Measurements from ENCODE around the gene SMYD3.

The SMYD3 gene

DNA sequence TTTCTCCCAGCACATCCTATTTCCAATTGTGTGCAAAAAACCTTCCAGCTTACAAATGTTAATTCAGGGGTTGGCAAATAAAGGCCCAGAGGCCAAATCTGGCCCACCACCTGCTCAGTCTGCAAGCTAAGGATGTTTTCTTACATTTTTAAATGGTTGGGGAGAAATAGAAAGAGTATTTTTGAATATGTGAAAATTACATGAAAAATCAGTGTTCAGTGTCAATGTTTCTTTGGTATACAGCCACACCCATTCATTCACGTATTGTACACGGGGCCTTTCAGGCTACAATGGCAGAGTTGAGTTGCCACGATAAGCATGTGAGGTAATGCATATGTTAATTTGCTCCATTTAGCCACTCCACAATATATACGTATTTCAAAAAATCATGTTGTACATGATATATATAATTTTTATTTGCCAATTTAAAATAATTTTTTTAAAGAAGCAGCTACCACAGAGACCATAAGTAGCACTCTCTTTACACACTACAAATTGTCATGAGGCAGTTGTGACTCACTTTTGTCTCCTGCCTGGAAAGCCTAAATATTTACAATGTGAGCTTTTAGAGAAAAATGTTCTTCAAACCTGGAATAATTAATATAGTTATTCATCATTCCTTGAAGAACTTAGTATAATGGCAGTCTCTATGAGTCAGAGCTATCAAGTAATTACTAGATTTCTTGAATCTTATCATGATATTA, 189.6 kb downstream of the SMYD3 start:
- Mint-ChIP-seq H3K4me1 (ENCODE audit: low read depth) (peaks cover 4% of the 10 kb centered on the region), H3K4me3 (no peak overlapping the region), H3K36me3 (peaks cover 16% of the 10 kb centered on the region), H3K27ac (no peak overlapping the region), H3K9me3 (ENCODE audit: low read depth) (no peaks in the 10 kb centered on the region), H3K27me3 (no peaks in the 10 kb centered on the region)

DNA sequence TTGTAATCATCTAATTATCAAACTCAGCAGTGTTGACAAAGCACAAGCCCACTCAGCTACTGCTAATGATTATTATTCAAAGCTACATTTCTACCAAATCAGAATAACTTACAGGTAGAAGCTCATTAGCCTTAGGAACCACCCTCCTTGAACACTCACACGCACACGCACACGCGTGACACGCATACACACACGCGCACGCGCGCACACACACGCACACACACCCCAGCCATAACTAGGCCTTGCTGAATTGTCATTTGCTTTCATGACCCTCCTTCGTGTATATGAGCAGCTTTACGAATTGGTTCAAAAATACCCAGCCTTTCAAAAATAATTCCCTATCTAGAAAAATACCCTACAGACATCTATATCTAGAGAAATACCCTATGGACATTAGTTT, 195.6 kb downstream of the SMYD3 start:
- Mint-ChIP-seq H3K36me3 (peaks cover 28% of the 10 kb centered on the region), H3K27me3 (no peaks in the 10 kb centered on the region), H3K9me3 (ENCODE audit: low read depth) (no peaks in the 10 kb centered on the region), H3K27ac (no peak overlapping the region), H3K4me3 (no peak overlapping the region), H3K4me1 (ENCODE audit: low read depth) (no peaks in the 10 kb centered on the region)

DNA sequence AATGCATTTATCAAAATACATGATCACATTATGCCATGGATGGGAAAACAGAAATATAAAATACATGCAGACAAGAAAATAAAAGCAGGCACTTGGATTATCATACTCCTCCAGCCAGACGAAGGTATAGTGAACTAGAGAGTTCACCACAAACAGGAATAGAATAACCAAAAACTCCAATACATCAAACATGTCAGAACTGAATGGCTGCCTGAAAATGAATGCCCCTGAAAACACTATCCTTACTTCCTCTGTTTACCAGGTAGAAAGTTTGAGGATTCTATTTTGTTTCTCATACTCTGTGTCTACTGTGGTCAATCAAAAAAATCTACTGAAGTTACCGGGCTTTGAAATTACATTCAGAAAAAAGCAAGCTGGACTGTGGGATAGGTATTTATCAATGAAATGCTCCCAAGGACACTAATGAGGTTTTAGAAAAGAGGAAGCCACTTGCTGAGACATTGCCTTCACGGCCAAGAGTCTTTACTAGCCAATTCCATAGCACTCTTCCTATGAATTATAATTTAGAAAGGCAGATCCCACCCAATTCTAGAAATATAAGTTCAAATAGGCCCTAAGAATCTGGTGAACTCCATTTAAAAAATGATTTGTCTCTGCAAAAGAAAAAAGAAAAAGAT, 197.7 kb downstream of the SMYD3 start:
- no peak overlapping the region for H3K27ac Mint-ChIP-seq
- no peaks in the 10 kb centered on the region for H3K27me3 Mint-ChIP-seq
- H3K4me1 Mint-ChIP-seq (ENCODE audit: low read depth) = no peaks in the 10 kb centered on the region
- H3K9me3 Mint-ChIP-seq (ENCODE audit: low read depth) = no peaks in the 10 kb centered on the region
- no peak overlapping the region for H3K4me3 Mint-ChIP-seq
- H3K36me3 Mint-ChIP-seq = peaks cover 24% of the 10 kb centered on the region

DNA sequence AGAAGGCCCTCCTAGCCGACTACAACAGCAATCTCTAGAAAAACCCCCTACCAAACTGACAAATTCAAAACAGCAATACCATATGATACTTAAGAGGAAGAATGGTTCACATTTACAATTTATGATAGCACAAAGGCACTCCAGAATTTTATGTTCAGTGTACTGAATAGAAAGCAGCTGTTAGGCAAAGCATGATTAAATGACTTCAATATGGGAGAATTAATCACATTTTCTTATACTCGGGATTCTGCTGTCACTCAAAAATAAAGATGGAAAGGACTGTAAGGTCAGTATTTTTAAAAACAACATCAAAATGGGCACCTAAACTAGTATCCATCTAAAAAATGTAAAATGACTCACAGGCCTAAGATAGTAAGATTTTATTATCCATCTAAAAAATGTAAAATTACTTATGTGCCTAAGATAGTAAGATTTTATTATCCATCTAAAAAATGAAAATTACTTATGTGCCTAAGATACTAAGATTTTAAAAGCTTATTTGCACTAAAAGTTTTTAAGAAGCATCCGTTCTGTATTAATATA, 198.5 kb downstream of the SMYD3 start:
- Mint-ChIP-seq H3K27ac (no peak overlapping the region), H3K36me3 (peaks cover 22% of the 10 kb centered on the region), H3K27me3 (no peaks in the 10 kb centered on the region), H3K4me1 (ENCODE audit: low read depth) (no peaks in the 10 kb centered on the region), H3K4me3 (no peak overlapping the region), H3K9me3 (ENCODE audit: low read depth) (no peaks in the 10 kb centered on the region)

DNA sequence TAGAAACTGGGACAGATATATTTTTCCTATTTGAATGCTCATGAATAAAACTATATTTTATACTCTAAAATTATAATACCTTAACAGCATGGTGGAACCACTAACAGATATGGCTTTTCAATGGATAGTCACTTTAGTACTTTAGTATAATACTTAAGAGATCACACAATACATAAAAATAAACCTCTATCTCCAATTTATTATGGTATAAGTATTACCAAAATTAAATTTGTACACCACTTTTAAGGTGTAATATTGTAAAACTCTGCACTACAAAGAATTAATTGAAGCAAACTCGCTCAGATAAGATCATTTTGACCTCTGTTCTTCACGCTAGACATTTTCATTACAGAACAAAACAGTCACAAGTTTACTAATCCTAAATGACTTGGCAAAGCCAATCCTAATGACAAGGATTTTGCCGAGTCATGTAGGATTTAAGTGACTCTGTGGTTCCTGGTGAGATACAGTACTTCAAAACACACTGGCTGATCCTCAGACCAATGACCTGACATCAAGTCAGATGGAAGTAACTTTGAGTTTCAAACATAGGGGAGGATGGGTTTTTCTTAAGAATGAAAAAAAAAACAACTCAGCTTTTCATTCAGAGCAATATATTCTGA, 200.6 kb downstream of the SMYD3 start:
- Mint-ChIP-seq H3K4me1 (ENCODE audit: low read depth) (no peaks in the 10 kb centered on the region), H3K4me3 (no peak overlapping the region), H3K27me3 (no peaks in the 10 kb centered on the region)

DNA sequence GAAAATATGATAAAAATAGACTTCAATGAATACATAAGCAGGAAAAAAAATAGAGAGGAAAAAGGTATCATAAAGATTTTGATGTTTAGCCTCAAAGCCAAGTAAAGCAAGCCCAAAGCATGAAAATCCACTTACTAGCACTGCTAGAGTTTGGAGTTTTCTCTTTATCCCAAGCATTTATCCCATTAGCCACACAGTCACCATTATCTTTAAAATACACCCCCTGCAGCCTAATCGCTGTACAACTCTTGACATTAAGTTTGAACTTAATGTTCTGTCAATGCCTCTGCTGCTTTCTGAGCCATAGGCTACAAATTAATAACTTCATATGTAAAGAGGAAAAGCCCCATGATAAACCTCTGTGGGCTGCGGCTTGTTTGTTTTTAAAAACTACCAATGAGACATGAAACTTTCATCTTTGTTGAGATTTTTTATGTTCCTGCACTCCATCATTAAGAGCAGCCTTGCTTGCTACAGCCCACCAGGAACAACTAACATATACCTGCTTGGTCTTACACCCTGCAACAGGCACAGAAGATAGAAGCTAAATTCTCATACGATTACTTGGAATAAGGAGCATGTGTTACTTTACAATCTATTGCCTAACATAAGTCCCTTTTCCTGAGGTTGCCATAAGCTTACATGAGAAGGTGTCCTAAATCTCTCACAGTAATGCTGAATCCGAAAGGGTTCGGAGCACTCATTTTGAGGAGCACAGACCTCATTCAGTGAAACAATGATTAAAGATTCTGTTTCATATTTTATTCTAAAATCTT, 202.4 kb downstream of the SMYD3 start:
- Mint-ChIP-seq H3K4me3 (no peak overlapping the region), H3K27me3 (no peaks in the 10 kb centered on the region), H3K27ac (no peak overlapping the region), H3K9me3 (ENCODE audit: low read depth) (no peaks in the 10 kb centered on the region), H3K36me3 (peaks cover 13% of the 10 kb centered on the region), H3K4me1 (ENCODE audit: low read depth) (no peaks in the 10 kb centered on the region)

More for the DNA sequence above, 200.6 kb downstream of the SMYD3 start:
- peaks cover 10% of the 10 kb centered on the region for H3K36me3 Mint-ChIP-seq
- no peak overlapping the region for H3K27ac Mint-ChIP-seq
- no peaks in the 10 kb centered on the region for H3K9me3 Mint-ChIP-seq (ENCODE audit: low read depth)

DNA sequence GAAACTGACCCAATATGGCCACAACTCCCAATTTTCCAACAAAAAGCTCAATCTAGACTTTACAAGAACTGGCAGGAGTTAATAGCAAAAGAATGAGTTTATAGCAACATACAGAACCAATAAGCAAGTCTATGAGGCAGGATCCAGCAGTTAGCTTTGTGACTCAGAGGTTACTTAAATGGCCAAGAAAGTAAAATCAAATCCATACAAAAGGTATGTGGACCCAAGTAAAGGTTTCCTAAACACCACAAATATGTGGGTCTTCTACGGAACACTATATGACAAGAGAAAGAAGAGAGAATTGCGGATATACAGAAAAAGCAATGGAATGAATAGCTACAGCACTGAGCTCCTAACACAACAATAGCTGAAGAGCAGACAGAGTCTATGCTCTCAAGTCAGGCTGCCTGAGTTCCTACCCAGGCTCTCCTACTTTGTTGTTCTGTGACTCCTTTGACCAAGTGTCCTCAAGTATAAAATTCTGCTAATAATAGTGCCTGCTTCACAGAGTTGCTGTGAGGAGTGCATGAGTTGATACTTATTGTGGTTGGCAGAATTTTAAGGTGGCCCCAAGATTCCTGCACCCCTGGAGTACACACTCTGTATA, 204.3 kb downstream of the SMYD3 start:
- H3K27me3 Mint-ChIP-seq = no peaks in the 10 kb centered on the region
- peaks cover 19% of the 10 kb centered on the region for H3K36me3 Mint-ChIP-seq
- H3K9me3 Mint-ChIP-seq (ENCODE audit: low read depth) = no peaks in the 10 kb centered on the region
- no peaks in the 10 kb centered on the region for H3K4me1 Mint-ChIP-seq (ENCODE audit: low read depth)
- H3K27ac Mint-ChIP-seq = no peak overlapping the region
- H3K4me3 Mint-ChIP-seq = no peak overlapping the region

DNA sequence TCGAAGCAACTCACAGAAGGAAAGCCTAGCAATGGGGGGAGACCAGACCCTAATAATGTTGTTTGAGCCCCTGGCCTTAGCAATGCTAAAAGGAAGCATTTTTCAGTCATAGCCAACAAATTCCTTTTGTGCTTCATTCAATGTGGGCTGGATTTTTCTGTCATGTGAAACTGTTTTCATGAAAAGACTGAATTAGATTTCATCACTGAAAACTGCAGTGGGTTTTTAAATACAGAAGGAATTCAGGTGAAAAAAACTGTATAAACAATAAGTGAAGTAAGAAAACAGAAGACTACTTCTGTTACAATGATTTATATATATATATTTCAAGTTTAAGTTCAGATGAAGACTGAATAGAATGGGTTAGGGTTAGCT, 204.8 kb downstream of the SMYD3 start:
- H3K36me3 Mint-ChIP-seq = peaks cover 19% of the 10 kb centered on the region
- H3K27ac Mint-ChIP-seq = no peak overlapping the region
- H3K27me3 Mint-ChIP-seq = no peaks in the 10 kb centered on the region
- H3K4me3 Mint-ChIP-seq = no peak overlapping the region
- H3K9me3 Mint-ChIP-seq (ENCODE audit: low read depth) = no peaks in the 10 kb centered on the region
- H3K4me1 Mint-ChIP-seq (ENCODE audit: low read depth) = no peaks in the 10 kb centered on the region

DNA sequence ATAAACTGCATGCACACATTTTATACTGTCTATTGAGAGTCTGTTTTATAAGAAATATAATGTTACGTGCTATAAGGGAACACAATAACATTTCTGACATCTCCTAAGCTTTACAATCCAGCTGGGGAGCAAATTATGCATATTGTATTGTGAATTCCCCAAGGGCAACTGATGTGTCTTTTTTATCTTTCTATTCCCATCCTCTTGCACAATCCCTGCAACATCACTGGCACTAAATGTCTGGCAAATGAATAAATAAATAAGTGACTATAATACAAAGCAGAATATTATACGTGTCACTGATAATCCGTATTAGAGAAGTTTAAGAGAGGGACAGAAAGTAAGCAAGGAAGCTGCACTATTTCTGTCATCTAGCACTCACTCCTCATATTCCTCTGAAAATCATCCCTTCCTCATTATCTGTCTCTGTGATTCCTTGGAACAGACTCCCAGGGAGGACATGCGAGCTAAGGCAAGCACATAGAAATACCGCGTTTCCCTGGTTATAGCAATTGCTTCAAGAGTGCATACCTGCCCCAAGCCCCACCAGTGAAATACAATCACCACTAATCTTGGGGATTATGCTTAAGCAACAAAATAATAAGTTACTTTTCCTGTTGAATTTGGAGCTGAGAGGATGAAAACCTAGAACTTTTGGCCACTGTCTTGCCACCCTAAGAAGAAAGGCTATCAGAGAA, 205.4 kb downstream of the SMYD3 start:
- H3K36me3 Mint-ChIP-seq = peaks cover 22% of the 10 kb centered on the region
- no peaks in the 10 kb centered on the region for H3K9me3 Mint-ChIP-seq (ENCODE audit: low read depth)
- H3K4me1 Mint-ChIP-seq (ENCODE audit: low read depth) = peaks cover 4% of the 10 kb centered on the region
- H3K27ac Mint-ChIP-seq = no peak overlapping the region
- H3K4me3 Mint-ChIP-seq = no peak overlapping the region
- no peaks in the 10 kb centered on the region for H3K27me3 Mint-ChIP-seq

DNA sequence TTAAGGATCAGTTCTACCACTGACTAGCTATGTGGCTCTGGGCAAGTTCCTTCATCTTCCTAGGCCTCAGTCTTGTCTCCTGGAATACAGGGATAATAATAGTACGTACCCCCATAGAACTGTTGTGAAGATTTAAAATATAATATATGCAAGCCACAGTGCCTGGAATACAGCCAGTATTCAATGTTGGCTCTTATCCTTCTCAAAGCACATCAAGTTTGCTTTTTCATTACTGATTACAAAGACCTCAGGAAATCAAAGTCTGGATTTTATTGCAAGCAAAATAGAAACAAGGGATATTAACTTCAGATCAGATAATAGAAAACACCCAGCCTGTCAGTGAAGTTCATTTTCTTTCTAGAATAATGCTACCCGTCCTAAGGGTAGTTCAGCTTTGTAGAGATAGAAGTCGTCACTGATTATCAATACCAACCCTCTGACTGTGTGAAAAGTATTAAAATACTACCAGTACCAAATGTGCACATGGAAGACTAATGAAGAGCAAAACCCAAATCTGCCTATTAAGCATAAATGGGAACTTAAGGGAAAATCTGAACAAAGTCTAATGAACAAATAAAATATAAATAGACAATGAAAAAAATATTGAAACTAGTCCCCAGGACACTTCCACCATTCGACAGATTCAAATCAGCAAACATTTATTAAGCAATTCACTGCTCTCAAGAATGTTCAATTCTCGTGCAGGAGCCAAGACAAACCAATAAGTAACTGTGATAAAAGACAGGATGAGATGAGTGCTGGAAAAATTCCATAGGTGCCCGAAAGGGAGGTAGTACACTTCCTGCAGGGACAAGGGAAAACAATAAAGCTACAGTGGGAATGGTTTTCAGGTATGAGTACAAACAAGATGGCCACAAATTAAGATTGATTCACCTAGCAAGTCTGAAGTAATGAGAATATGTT, 206.2 kb downstream of the SMYD3 start:
- H3K4me3 Mint-ChIP-seq = no peak overlapping the region
- H3K27ac Mint-ChIP-seq = no peak overlapping the region
- H3K36me3 Mint-ChIP-seq = peaks cover 22% of the 10 kb centered on the region
- H3K27me3 Mint-ChIP-seq = no peaks in the 10 kb centered on the region
- H3K4me1 Mint-ChIP-seq (ENCODE audit: low read depth) = peaks cover 5% of the 10 kb centered on the region
- H3K9me3 Mint-ChIP-seq (ENCODE audit: low read depth) = no peaks in the 10 kb centered on the region

DNA sequence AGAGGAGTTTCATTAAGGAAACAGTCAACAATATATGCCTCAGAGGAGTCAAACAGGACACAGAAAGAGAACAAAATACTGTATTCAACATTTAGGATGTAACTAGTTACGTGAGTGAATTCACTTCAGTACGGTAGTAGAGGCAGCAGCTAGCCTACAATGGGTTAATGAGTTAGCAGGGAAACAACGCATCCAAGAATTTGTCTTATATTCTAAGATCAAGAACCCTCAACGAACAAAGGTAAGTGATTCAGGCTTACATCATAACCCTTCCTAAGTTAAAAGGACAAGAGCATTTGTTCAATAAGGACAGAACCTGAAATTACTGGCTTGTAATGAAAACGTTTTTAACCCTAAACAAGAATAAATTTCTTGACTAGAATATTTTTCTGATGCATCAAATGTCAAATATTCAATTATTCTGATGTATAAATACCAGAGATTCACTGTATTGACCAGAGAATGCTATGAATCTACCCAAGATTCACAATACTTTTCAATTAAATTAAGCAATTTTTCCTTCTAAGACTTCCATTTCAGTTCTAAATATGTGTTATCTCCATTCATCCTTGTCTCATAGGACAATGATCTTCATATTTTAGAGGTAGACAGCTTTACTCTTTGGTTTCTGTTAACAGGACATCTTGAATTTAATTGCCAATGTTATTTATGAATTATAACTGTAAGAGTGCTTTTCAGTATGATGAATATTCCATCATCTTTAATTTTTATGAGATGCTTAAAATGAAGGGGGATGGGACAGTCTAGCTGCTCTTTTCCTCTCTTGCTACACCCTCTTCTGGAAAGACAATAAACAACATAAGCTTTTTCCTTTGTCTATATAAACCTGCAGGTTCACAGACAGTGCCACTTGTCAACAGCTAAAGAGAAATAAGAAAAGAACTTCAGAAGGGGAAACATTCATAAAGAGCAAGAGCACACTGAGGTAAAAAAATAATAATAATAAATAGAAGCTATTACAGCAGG, 209.5 kb downstream of the SMYD3 start:
- Mint-ChIP-seq H3K4me1 (ENCODE audit: low read depth) (peaks cover 5% of the 10 kb centered on the region), H3K36me3 (peaks cover 36% of the 10 kb centered on the region), H3K9me3 (ENCODE audit: low read depth) (no peaks in the 10 kb centered on the region)

DNA sequence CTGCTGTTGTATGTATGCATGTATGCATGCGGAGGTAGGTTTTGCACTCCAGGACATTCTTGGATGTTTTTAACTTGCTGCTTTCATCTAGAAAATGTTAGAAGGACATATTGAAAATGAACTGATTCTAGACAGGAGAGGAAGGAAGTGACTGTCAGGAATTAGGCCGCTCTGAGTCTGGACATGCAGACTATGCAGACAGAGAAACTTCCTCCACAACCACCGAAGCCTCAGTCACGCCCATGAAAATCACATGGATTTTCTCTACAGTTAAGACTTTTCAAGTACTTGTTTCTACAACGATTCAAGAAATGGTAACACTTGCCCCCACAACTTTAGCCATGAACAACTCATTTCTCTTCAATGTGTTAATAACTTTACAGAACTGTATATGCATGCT, 211.1 kb downstream of the SMYD3 start:
- Mint-ChIP-seq H3K36me3 (peaks cover 36% of the 10 kb centered on the region), H3K4me3 (no peak overlapping the region), H3K4me1 (ENCODE audit: low read depth) (peaks cover 5% of the 10 kb centered on the region), H3K27me3 (no peaks in the 10 kb centered on the region), H3K27ac (no peak overlapping the region), H3K9me3 (ENCODE audit: low read depth) (no peaks in the 10 kb centered on the region)

More for the DNA sequence above, 209.5 kb downstream of the SMYD3 start:
- Mint-ChIP-seq H3K27ac (no peak overlapping the region), H3K4me3 (no peak overlapping the region), H3K27me3 (no peaks in the 10 kb centered on the region)

Measured in activated naive CD8-positive, alpha-beta T cell (primary cell).